Glomerular visceral epithelial cell (primary cell): Measurements from ENCODE around the gene PTPRZ1.

Experiments used
- DNase-seq: peaks from one replicate; pipeline ENCODE4 v3.0.0-alpha.2; 2016; ENCODE audit errors: extremely low spot score

PTPRZ1 gene

GRCh38 chr7:121891731-121892130 lies 18.8 kb downstream of the PTPRZ1 start:
- no peak for DNase-seq

- no peak for DNase-seq
Observed at GRCh38 chr7:121901026-121901425, 28.1 kb downstream of the PTPRZ1 start.

- no peak for DNase-seq
Observed at GRCh38 chr7:121904120-121904519, 31.2 kb downstream of the PTPRZ1 start.

- no peak for DNase-seq
Observed at GRCh38 chr7:121908042-121908441, 35.1 kb downstream of the PTPRZ1 start.

- DNase-seq, result no peak
Observed at GRCh38 chr7:121909716-121910345, 36.9 kb downstream of the PTPRZ1 start.

GRCh38 chr7:121913947-121914675 lies 41.1 kb downstream of the PTPRZ1 start:
- no peak for DNase-seq

- no peak for DNase-seq
Observed at GRCh38 chr7:121914676-121915279, 41.8 kb downstream of the PTPRZ1 start.

- DNase-seq, result no peak
Observed at GRCh38 chr7:121916211-121916610, 43.2 kb downstream of the PTPRZ1 start.

DNA sequence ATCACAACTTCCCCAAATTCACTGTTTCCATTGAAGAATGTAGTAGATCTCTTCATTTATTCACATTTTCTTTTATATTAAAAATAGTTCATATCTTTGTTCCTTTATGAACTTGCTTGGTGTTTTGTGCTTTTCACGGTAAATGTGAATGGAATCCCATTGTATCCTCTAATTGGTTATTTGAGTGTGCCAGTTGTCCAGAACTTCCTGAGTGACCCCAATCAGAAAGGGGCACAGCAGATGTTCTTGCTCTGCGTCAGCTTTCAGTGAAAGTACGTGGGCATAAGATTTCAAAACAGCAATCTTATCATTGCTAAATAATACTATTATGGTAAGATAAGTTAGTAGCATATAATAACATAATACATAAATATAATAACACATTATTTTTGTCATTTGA lies 47.0 kb downstream of the PTPRZ1 start:
- DNase-seq, result no peak

DNA sequence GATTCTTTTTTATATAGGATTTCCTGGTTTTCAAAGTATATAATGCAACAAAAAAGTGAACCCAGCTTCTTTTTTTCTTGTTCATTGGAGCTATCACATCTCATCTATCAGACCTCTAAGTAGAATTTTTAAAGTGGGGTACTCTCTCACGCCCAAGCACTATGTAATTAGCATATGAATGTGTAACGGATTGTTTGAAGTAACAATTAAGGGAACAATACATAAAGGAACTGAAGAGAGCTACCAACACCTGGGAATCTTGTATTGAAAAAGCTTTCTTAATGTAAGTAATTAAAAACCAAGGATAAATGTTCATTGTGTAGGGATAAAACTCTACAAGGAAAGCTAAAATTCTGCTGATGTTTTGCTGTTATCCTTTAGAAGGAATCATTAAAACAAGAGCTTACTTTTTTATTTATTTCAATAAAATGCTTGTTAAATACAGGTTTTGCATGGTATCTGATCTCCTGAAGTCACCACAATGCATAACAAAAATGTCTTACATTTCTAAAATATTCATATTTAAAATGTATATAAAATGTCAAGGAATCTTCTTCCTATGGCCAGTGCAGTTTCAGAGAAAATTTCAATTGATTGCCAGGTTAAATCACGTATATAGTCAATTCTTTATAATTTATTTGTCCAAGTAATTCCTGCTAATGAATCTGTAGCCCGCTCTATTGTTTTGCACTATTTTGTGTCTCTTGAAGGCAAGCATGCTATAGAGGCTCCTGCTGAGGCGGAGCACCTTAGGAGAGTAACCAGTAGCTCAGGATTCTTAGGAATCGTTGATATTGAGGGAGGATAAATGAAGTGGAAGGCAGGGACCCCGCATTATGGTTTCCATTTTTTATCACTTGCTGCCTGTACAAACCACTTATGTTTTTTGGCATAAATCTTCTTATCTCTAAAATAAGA lies 51.6 kb downstream of the PTPRZ1 start:
- DNase-seq, result no peak

DNA sequence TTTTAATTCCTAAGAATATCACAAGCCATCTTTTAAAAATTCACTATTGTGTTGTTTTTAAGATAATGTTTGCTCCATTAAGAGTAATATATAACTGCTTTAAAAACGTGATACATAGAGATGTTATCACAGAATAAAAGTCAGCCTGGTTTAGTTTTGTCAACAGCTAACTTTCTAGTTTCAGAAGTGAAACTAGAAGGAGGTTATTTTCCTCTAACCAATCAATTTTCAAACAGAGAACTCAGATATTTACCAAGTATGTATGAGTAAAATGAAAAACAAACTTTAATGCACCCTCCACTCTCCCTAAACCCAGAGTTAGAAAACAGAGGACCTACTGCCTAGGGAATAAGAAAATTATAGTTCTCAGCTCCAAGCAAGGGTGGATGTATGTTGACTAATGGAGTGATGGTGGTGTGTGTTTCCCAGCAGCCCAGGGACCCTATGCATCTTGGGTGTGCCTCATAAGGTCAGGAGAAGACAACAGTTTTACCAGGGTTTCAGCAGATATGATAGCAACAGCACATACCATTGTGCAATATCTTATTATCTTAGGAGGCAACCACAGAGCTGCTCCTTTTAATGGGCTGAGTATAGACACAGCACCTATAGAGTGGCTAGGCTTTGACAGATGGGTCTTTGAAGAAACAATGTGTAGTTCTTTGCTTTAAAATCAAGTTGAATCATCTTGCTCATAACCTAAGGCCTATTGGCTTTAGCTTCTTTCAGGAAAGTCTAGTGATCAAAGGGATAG lies 58.4 kb downstream of the PTPRZ1 start:
- DNase-seq, result no peak

DNA sequence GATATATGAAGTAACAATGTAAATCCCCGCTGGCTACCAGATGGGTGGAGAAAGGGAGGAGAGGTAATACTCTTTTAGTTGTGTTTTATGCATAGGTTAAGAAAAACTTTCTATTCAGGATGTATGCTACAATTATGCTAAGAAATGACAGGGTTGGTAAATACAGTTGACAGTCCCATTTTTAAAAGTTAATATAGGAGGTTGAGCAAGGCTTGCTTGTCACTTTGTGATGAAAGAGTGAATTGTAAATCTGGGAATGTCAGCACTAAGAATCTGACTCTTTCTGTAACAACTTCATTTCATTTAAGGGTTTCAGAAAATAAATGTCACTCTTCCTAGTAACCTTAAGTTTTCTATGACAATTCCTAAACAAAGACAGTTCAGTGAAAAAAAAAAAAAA lies 59.8 kb downstream of the PTPRZ1 start:
- DNase-seq, result no peak

DNA sequence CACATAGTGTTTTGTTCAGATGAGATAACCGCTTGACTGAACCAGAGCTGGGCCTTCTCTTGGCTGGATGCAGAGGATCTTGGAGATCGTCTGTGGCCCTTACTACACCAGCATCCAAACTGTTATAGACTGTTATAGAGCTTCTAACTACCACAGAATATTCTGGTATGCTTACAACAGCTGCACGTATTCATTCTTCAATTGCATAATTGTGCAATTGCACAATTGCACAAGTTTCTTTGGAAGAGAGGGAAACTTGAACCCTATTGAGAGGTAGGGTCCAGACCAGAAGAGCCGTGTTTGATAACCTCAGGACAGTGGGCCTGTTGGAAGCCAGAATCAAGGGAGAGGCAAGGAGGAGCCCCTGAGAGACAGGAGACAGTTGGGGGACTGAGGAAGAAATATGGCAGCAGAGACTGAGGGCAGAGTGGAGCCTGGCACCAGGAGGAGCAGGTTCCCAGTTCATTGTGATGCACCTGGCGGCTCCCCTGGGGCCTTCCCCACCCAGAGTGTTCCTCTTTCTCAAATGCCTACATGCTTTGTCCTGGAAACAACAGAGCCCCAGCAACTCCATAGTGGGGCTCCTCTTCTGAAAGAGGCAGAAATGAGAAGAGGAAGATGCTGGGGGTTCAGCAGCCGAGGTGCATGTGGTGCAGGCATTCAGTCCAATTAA lies 64.1 kb downstream of the PTPRZ1 start:
- no peak for DNase-seq

GRCh38 chr7:121938429-121938996 lies 65.6 kb downstream of the PTPRZ1 start:
- DNase-seq, result no peak

- DNase-seq, result no peak
Observed at GRCh38 chr7:121940918-121941317, 68.0 kb downstream of the PTPRZ1 start.

- DNase-seq, result no peak
Observed at GRCh38 chr7:121941830-121942229, 68.9 kb downstream of the PTPRZ1 start.

- DNase-seq, result no peak
Observed at GRCh38 chr7:121945066-121945465, 72.1 kb downstream of the PTPRZ1 start.

DNA sequence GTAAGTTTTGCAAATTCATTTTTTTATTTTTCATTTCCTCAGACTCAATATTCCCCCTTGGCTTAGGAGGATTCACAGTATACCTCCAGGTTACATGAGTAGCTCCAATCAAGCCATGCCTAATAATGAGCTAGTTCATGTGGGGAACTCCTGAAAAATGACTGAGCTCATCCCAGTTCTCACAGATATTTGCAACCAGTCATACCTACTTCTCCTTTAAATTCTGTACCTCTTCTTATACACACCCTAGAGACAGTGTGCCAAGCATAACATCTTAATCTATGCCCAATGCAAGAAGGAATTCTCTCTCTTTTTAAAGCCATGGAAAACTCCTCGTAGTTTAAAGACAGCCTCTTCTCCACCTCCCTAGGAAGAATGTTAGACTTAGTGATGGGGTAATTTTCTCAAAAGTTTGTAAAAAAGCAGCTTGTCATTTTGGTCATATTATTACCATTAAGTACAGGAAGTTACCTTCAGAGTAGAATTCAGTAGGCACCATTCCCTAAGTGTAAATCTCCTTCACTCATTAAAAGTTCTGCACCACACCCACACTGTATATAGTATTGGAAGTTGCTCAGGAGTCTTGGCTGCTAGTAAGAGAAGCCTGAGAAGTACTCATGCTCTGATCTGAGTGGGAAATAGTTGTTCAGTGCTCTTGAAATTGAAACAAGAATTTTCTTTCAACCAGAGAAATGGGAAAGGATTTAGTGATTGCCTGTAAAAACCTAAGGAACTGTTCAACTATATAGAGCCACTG lies 72.7 kb downstream of the PTPRZ1 start:
- no peak for DNase-seq

GRCh38 chr7:121953164-121953563 lies 80.2 kb downstream of the PTPRZ1 start:
- DNase-seq, result no peak

DNA sequence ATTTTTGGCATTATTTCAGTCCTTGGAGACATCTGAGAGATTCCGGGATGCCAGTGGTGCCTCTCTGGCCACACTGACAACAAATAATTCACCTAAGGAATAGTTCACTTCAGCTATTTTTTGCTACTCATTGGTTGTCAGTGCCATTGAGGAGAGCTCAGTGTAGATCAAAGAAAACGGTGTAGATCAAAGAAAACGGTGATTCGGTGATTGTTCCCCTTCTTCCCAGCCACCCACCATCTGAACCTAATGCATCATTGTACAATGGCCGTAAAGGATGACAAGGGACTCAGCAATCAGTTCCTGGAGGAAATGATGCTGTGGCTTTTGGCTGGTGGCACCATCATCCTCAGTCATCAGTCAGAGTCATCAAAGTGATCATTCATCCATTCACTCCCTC lies 80.6 kb downstream of the PTPRZ1 start:
- no peak for DNase-seq
